HEK293T (cell line): ENCODE results near the gene MDFI.

Source experiments
- CTCF ChIA-PET: fragments of 350-600 bp; formaldehyde crosslinking; extraction: SDS; loops from one replicate; lab custom pipeline; 2021; ENCODE audit warnings: antibody characterized with exemption, inconsistent platforms; lab: Yijun Ruan, JAX
- POLR2A ChIA-PET: fragments of 350-600 bp; formaldehyde crosslinking; extraction: SDS; loops from one replicate; lab custom pipeline; 2020; ENCODE audit warnings: antibody characterized with exemption, inconsistent platforms; lab: Yijun Ruan, JAX
- DNase-seq: peaks from one replicate; pipeline ENCODE4 v3.0.0; 2012; ENCODE audit warnings: mixed read lengths; ENCODE audit errors: extremely low spot score
- ARNT ChIP-seq: fragments of 450-650 bp; IDR thresholded peaks from 2 replicates; pipeline ENCODE4 v1.6.1; 2017; ENCODE audit warnings: mild to moderate bottlenecking
- BHLHE40 ChIP-seq: fragments of 450-650 bp; IDR thresholded peaks from 2 replicates; pipeline ENCODE4 v1.6.1; 2016; ENCODE audit warnings: mild to moderate bottlenecking, moderate library complexity, borderline replicate concordance
- CTBP1 ChIP-seq: fragments of 450-650 bp; IDR thresholded peaks from 2 replicates; pipeline ENCODE4 v1.6.1; 2016; ENCODE audit warnings: borderline replicate concordance
- ELF4 ChIP-seq: fragments of 450-650 bp; IDR thresholded peaks from 2 replicates; pipeline ENCODE4 v1.6.1; 2017; ENCODE audit warnings: antibody characterized with exemption
- FOXA1 ChIP-seq: fragments of 450-650 bp; IDR thresholded peaks from 2 replicates; pipeline ENCODE4 v1.6.1; 2016; ENCODE audit warnings: mild to moderate bottlenecking
- FOXK2 ChIP-seq: fragments of 450-650 bp; IDR thresholded peaks from 2 replicates; pipeline ENCODE4 v1.6.1; 2016; ENCODE audit warnings: mild to moderate bottlenecking
- FOXM1 ChIP-seq: fragments of 450-650 bp; IDR thresholded peaks from 2 replicates; pipeline ENCODE4 v1.6.1; 2017; ENCODE audit warnings: mild to moderate bottlenecking, borderline replicate concordance
- HDGF ChIP-seq: fragments of 450-650 bp; IDR thresholded peaks from 2 replicates; pipeline ENCODE4 v1.6.1; 2017; ENCODE audit warnings: antibody characterized with exemption, borderline replicate concordance
- L3MBTL2 ChIP-seq: fragments of 450-650 bp; conservative IDR thresholded peaks from 2 replicates; pipeline ENCODE4 v1.6.1; 2016; ENCODE audit warnings: mild to moderate bottlenecking
- LEF1 ChIP-seq: fragments of 450-650 bp; IDR thresholded peaks from 2 replicates; pipeline ENCODE4 v1.6.1; 2017; ENCODE audit warnings: mild to moderate bottlenecking, borderline replicate concordance
- NFRKB ChIP-seq: fragments of 450-650 bp; IDR thresholded peaks from 2 replicates; pipeline ENCODE4 v1.6.1; 2016; ENCODE audit warnings: mild to moderate bottlenecking, moderate library complexity
- SP1 ChIP-seq: fragments of 450-650 bp; IDR thresholded peaks from 2 replicates; pipeline ENCODE4 v1.6.1; 2017
- SUZ12 ChIP-seq: fragments of 450-650 bp; IDR thresholded peaks from 2 replicates; pipeline ENCODE4 v1.6.1; 2016; ENCODE audit warnings: mild to moderate bottlenecking
- TARDBP ChIP-seq: fragments of 450-650 bp; IDR thresholded peaks from 2 replicates; pipeline ENCODE4 v1.6.1; 2016
- ZNF384 ChIP-seq: fragments of 450-650 bp; IDR thresholded peaks from 2 replicates; pipeline ENCODE4 v1.6.1; 2016
- TF ChIP-seq, protein P1 (sequence below): fragments of 450-650 bp; IDR thresholded peaks from 2 replicates; pipeline ENCODE4 v1.6.1; 2016

The MDFI gene

DNA sequence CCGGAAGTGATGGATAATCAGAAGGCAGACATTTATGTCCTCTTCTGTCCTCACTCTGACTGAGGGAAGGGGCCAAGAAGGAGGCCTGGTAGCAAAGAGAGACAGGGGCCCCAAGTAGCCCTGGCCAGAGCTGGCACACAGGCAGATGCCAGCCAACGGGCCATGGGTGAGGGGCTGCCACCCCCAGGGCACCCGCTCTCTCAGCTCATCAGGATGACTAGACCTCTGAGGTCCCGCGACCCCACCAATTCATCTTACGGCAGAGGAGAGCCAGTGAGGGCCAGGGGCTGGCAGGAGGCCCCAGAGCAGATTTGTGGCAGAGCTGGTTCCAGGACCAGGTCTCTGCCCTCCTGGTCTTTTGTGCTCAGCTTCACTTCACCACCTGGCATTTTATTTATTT lies 43.1 kb upstream of the MDFI start:
- no peak for TF ChIP-seq SP1
- no peak for TF ChIP-seq ELF4
- no peak for TF ChIP-seq HDGF
- no peak for TF ChIP-seq FOXK2
- TF ChIP-seq CTBP1, result no peak
- TF ChIP-seq NFRKB, result no peak
- POLR2A ChIA-PET, result no interaction called here

GRCh38 chr6:41596096-41596685 lies 42.1 kb upstream of the MDFI start:
- CTCF ChIA-PET, result interaction anchor here (1.5 kb wide), 1 partner anchor 228 kb away, joined by 5 read pairs; no protein-coding TSS in a partner anchor
- TF ChIP-seq NFRKB, result no peak
- no peak for TF ChIP-seq ELF4
- no peak for TF ChIP-seq SUZ12
- no peak for TF ChIP-seq CTBP1
- no peak for TF ChIP-seq FOXK2
- TF ChIP-seq ARNT, result no peak
- no peak for TF ChIP-seq LEF1
- TF ChIP-seq FOXA1, result no peak
- TF ChIP-seq SP1, result no peak
- TF ChIP-seq, protein P1, sequence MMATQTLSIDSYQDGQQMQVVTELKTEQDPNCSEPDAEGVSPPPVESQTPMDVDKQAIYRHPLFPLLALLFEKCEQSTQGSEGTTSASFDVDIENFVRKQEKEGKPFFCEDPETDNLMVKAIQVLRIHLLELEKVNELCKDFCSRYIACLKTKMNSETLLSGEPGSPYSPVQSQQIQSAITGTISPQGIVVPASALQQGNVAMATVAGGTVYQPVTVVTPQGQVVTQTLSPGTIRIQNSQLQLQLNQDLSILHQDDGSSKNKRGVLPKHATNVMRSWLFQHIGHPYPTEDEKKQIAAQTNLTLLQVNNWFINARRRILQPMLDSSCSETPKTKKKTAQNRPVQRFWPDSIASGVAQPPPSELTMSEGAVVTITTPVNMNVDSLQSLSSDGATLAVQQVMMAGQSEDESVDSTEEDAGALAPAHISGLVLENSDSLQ, result no peak
- no peak for TF ChIP-seq FOXM1
- no peak for TF ChIP-seq HDGF
- no peak for TF ChIP-seq L3MBTL2
- no peak for TF ChIP-seq TARDBP
- no peak for TF ChIP-seq BHLHE40
- TF ChIP-seq ZNF384, result no peak
- no peak for DNase-seq
- POLR2A ChIA-PET, result no interaction called here

More for the DNA sequence above, 43.1 kb upstream of the MDFI start:
- no peak for DNase-seq
- CTCF ChIA-PET, result interaction anchor here (1.9 kb wide), 1 partner anchor 227 kb away, joined by 7 read pairs; no protein-coding TSS in a partner anchor

GRCh38 chr6:41596807-41597206 lies 41.5 kb upstream of the MDFI start:
- ChIA-PET CTCF (interaction anchor here (0.7 to 1.5 kb wide), 3 partner anchors 86 to 229 kb away, joined by 3 to 5 read pairs (median 3); no protein-coding TSS in a partner anchor), POLR2A (no interaction called here)
- TF ChIP-seq, protein P1, result no peak
- DNase-seq, result no peak

GRCh38 chr6:41597246-41598000 lies 40.8 kb upstream of the MDFI start:
- POLR2A ChIA-PET, result no interaction called here
- TF ChIP-seq TARDBP, result no peak
- TF ChIP-seq CTBP1, result no peak
- no peak for TF ChIP-seq NFRKB
- TF ChIP-seq SP1, result no peak
- no peak for TF ChIP-seq L3MBTL2
- no peak for TF ChIP-seq ARNT
- no peak for TF ChIP-seq HDGF
- no peak for TF ChIP-seq SUZ12
- no peak for TF ChIP-seq FOXM1
- no peak for TF ChIP-seq BHLHE40
- no peak for TF ChIP-seq FOXK2
- TF ChIP-seq, protein P1, result no peak
- TF ChIP-seq LEF1, result no peak
- TF ChIP-seq ELF4, result no peak
- no peak for TF ChIP-seq FOXA1
- no peak for TF ChIP-seq ZNF384
- CTCF ChIA-PET, result interaction anchor here (0.6 to 1.5 kb wide), 4 partner anchors 86 to 230 kb away, joined by 3 to 5 read pairs (median 4); no protein-coding TSS in a partner anchor
- DNase-seq, result no peak

GRCh38 chr6:41598670-41599014 lies 39.6 kb upstream of the MDFI start:
- ChIA-PET POLR2A (no interaction called here), CTCF (no interaction called here)
- DNase-seq, result no peak
- TF ChIP-seq LEF1 (no peak), NFRKB (no peak)

GRCh38 chr6:41599015-41599851 lies 39.0 kb upstream of the MDFI start:
- DNase-seq, result no peak
- CTCF ChIA-PET, result no interaction called here
- POLR2A ChIA-PET, result no interaction called here
- no peak for TF ChIP-seq L3MBTL2
- TF ChIP-seq FOXA1, result no peak
- no peak for TF ChIP-seq LEF1
- TF ChIP-seq HDGF, result no peak
- TF ChIP-seq NFRKB, result no peak
- TF ChIP-seq SUZ12, result no peak
- TF ChIP-seq ELF4, result no peak
- no peak for TF ChIP-seq ARNT
- TF ChIP-seq CTBP1, result no peak
- TF ChIP-seq ZNF384, result no peak
- TF ChIP-seq BHLHE40, result no peak
- TF ChIP-seq FOXK2, result no peak
- no peak for TF ChIP-seq SP1
- TF ChIP-seq, protein P1, result no peak
- no peak for TF ChIP-seq TARDBP
